HG02610 (cell line): ENCODE results near the gene SNED1.

Source experiments
- ATAC-seq: cut with Tn5 transposase; IDR thresholded peaks from one replicate; pipeline ENCODE4 v1.9.1; 2021; ENCODE audit warnings: mild to moderate bottlenecking, moderate library complexity; ENCODE audit not compliant: unreplicated experiment

Gene SNED1

GRCh38 chr2:241003830-241004564, 5.6 kb downstream of the SNED1 start:
- no peak for ATAC-seq

GRCh38 chr2:241005569-241005968, 7.2 kb downstream of the SNED1 start:
- no peak for ATAC-seq

GRCh38 chr2:241006412-241006811, 8.0 kb downstream of the SNED1 start:
- ATAC-seq, result no peak

- no peak for ATAC-seq
These were observed 8.7 kb downstream of the SNED1 start for GRCh38 chr2:241007111-241007510.

- no peak for ATAC-seq
These were observed 9.7 kb downstream of the SNED1 start for GRCh38 chr2:241007880-241008710.

- ATAC-seq, result no peak
These were observed 10.3 kb downstream of the SNED1 start for GRCh38 chr2:241008711-241009121.

GRCh38 chr2:241009191-241009590, 10.8 kb downstream of the SNED1 start:
- ATAC-seq, result no peak

GRCh38 chr2:241009601-241010530, 11.4 kb downstream of the SNED1 start:
- ATAC-seq, result no peak

- ATAC-seq, result no peak
These were observed 12.3 kb downstream of the SNED1 start for GRCh38 chr2:241010531-241011295.

- ATAC-seq, result no peak
These were observed 12.8 kb downstream of the SNED1 start for GRCh38 chr2:241011296-241011600.

- no peak for ATAC-seq
These were observed 13.5 kb downstream of the SNED1 start for GRCh38 chr2:241011751-241012510.

GRCh38 chr2:241014224-241014623, 15.8 kb downstream of the SNED1 start:
- no peak for ATAC-seq

GRCh38 chr2:241014764-241015163, 16.3 kb downstream of the SNED1 start:
- no peak for ATAC-seq

GRCh38 chr2:241015439-241015838, 17.0 kb downstream of the SNED1 start:
- ATAC-seq, result no peak

GRCh38 chr2:241017228-241017940, 19.0 kb downstream of the SNED1 start:
- no peak for ATAC-seq

- ATAC-seq, result no peak
These were observed 19.9 kb downstream of the SNED1 start for GRCh38 chr2:241018051-241018891.

GRCh38 chr2:241019441-241020139, 21.2 kb downstream of the SNED1 start:
- no peak for ATAC-seq

GRCh38 chr2:241020201-241020600, 21.8 kb downstream of the SNED1 start:
- no peak for ATAC-seq
